Endothelial cell of umbilical vein (primary cell): ENCODE measurements around the gene MKLN1.

Experiments
- CTCF ChIP-seq, 2 donors: IDR thresholded peaks; 1 replicate in 1 of 2; 2 replicates in 1 of 2; pipeline ENCODE4 v1.5.1; 2011; ENCODE audit warnings: low read length in 2 of 2, mild to moderate bottlenecking in 2 of 2, moderate library complexity in 2 of 2, control low read depth in 1 of 2, inconsistent platforms in 1 of 2, low read depth in 1 of 2; ENCODE audit not compliant: insufficient read depth in 1 of 2; ENCODE audit errors: extremely low read depth in 1 of 2
- EZH2 ChIP-seq: IDR thresholded peaks from 2 replicates; pipeline ENCODE4 v1.6.1; 2012; ENCODE audit warnings: borderline replicate concordance, low read depth, mild to moderate bottlenecking, moderate library complexity, low read length, inconsistent platforms; ENCODE audit not compliant: severe bottlenecking
- FOS ChIP-seq: IDR thresholded peaks from 2 replicates; pipeline ENCODE4 v1.6.1; 2011; ENCODE audit warnings: mild to moderate bottlenecking, low read length, moderate library complexity, borderline replicate concordance; ENCODE audit not compliant: insufficient read depth
- JUN ChIP-seq: IDR thresholded peaks from 2 replicates; pipeline ENCODE4 v1.6.1; 2011; ENCODE audit warnings: borderline replicate concordance, low read depth; ENCODE audit not compliant: insufficient read length, insufficient read depth
- POLR2A ChIP-seq: IDR thresholded peaks from 2 replicates; pipeline ENCODE4 v1.6.1; 2012; ENCODE audit warnings: low read depth, mild to moderate bottlenecking, control low read depth, low read length

- no peak for TF ChIP-seq CTCF (IDR thresholded peaks at IDR 0.05; ENCODE audit: extremely low read depth in 1 of 2, insufficient read depth in 1 of 2, low read depth in 1 of 2, low read length in 2 of 2)
- no peak for TF ChIP-seq POLR2A
- TF ChIP-seq EZH2, result no peak
- TF ChIP-seq FOS, result no peak
- TF ChIP-seq JUN, result no peak
Measured at GRCh38 chr7:131279044-131279443, 48.6 kb upstream of the MKLN1 start.
